ENCODE data around the gene MAPK8IP1. TPM values are rescaled to one million over a fixed set of nuclear protein-coding genes. Genes with fewer than 3 reads are reported as not detected.
A peak's percentile ranks its signal among the peaks of the same experiment; 100 is the strongest.

Gene MAPK8IP1
- total RNA-seq, 1 donor from 2014 or later = 299 TPM

DNA sequence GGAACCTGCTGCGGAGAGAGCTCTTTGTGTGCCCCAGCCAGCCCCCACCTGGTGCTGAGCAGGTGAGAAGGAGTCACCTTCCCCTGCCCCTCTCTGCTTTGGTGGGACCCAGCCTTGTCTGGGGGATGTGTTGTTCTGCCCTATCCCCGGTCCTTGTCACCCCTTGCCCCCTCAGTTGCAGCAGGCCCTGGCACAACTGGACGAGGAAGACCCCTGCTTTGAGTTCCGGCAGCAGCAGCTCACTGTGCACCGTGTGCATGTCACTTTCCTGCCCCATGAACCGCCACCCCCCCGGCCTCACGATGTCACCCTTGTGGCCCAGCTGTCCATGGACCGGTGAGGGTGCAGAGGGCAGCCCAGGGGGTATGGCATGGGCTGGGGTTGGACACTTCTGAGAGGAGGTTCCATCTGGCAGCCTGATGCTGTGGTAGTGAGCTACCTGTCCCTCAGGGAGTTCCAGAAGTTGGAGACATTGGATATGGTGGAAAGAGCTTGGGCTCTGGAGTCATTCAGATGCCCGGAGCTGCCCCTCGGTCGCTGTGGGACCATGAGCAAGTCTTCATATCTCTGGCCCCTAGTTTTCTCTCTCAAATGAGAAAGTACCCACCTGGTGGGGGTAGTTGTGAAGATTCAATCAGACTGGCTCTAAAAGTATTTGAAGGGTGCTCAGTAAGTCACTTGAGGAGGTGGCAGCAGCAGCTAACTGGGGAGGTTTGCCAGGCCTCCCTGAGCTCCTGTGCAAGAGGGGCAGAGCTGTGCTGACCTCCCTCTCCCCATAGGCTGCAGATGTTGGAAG is 41.3 kb downstream of the MAPK8IP1 start:
- peaks cover 10% of the 10 kb centered on the region for H3K9me3 Mint-ChIP-seq (ENCODE audit: unreplicated experiment)
- H3K4me1 Mint-ChIP-seq (ENCODE audit: low read depth, unreplicated experiment) = peaks cover 14% of the 10 kb centered on the region
- TF ChIP-seq, protein P1, sequence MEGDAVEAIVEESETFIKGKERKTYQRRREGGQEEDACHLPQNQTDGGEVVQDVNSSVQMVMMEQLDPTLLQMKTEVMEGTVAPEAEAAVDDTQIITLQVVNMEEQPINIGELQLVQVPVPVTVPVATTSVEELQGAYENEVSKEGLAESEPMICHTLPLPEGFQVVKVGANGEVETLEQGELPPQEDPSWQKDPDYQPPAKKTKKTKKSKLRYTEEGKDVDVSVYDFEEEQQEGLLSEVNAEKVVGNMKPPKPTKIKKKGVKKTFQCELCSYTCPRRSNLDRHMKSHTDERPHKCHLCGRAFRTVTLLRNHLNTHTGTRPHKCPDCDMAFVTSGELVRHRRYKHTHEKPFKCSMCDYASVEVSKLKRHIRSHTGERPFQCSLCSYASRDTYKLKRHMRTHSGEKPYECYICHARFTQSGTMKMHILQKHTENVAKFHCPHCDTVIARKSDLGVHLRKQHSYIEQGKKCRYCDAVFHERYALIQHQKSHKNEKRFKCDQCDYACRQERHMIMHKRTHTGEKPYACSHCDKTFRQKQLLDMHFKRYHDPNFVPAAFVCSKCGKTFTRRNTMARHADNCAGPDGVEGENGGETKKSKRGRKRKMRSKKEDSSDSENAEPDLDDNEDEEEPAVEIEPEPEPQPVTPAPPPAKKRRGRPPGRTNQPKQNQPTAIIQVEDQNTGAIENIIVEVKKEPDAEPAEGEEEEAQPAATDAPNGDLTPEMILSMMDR (IDR thresholded peaks at IDR 0.05; ENCODE audit: partially characterized antibody, unreplicated experiment) = no peak
- H3K4me3 Mint-ChIP-seq (ENCODE audit: unreplicated experiment) = peak overlapping the region; percentile 15
- peaks cover 20% of the 10 kb centered on the region for H3K27me3 Mint-ChIP-seq (ENCODE audit: unreplicated experiment)
- DNase-seq = no peak
- H3K36me3 Mint-ChIP-seq (ENCODE audit: unreplicated experiment) = no peaks in the 10 kb centered on the region
- H3K27ac Mint-ChIP-seq (ENCODE audit: unreplicated experiment) = no peak overlapping the region

GRCh38 chr11:45927332-45927683 is 41.9 kb downstream of the MAPK8IP1 start:
- Mint-ChIP-seq H3K27ac (ENCODE audit: unreplicated experiment) (no peak overlapping the region), H3K36me3 (ENCODE audit: unreplicated experiment) (peaks cover 1% of the 10 kb centered on the region), H3K4me3 (ENCODE audit: unreplicated experiment) (no peak overlapping the region), H3K4me1 (ENCODE audit: low read depth, unreplicated experiment) (peaks cover 14% of the 10 kb centered on the region), H3K27me3 (ENCODE audit: unreplicated experiment) (peaks cover 20% of the 10 kb centered on the region), H3K9me3 (ENCODE audit: unreplicated experiment) (peaks cover 10% of the 10 kb centered on the region)
- TF ChIP-seq, protein P1 (IDR thresholded peaks at IDR 0.05; ENCODE audit: partially characterized antibody, unreplicated experiment) = no peak
- DNase-seq = no peak

DNA sequence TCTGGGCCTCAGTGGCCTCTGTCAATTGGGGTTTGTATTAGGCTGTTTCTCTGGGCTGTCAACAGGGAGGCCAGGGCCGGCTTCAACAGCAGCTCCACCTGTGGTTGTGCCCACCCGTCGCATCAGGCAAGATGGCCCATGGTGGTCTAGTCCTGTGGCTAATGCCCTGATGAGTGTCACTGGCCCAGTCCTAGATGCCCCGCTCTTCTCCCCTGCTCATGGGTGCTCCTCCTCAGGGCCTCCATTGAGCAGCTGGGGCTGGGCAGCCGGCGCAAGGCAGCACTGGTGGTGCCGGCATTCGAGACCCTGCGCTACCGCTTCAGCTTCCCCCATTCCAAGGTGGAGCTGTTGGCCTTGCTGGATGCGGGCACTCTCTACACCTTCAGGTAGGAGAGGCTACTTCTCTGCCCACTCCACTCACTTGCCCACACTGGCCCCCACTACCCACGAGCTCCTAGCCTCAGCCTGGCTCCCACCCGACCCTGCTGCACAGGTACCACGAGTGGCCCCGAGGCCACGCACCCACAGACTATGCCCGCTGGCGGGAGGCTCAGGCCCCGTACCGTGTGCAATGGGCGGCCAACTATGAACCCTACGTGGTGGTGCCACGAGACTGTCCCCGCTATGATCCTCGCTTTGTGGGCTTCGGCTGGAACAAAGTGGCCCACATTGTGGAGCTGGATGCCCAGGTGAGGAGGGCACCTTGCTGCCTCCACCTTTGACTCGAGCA is 42.4 kb downstream of the MAPK8IP1 start:
- peaks cover 5% of the 10 kb centered on the region for H3K36me3 Mint-ChIP-seq (ENCODE audit: unreplicated experiment)
- H3K27ac Mint-ChIP-seq (ENCODE audit: unreplicated experiment) = no peak overlapping the region

GRCh38 chr11:45928535-45929215 is 43.2 kb downstream of the MAPK8IP1 start:
- H3K36me3 Mint-ChIP-seq (ENCODE audit: unreplicated experiment) = peaks cover 5% of the 10 kb centered on the region
- peaks cover 9% of the 10 kb centered on the region for H3K9me3 Mint-ChIP-seq (ENCODE audit: unreplicated experiment)
- TF ChIP-seq, protein P1 (IDR thresholded peaks at IDR 0.05; ENCODE audit: partially characterized antibody, unreplicated experiment) = no peak
- H3K4me3 Mint-ChIP-seq (ENCODE audit: unreplicated experiment) = no peak overlapping the region
- H3K27ac Mint-ChIP-seq (ENCODE audit: unreplicated experiment) = no peak overlapping the region
- H3K4me1 Mint-ChIP-seq (ENCODE audit: low read depth, unreplicated experiment) = peaks cover 14% of the 10 kb centered on the region
- no peak for DNase-seq
- H3K27me3 Mint-ChIP-seq (ENCODE audit: unreplicated experiment) = peaks cover 19% of the 10 kb centered on the region

More for the DNA sequence above, 42.4 kb downstream of the MAPK8IP1 start:
- H3K9me3 Mint-ChIP-seq (ENCODE audit: unreplicated experiment) = peaks cover 10% of the 10 kb centered on the region
- DNase-seq = no peak
- H3K4me1 Mint-ChIP-seq (ENCODE audit: low read depth, unreplicated experiment) = peaks cover 14% of the 10 kb centered on the region
- H3K4me3 Mint-ChIP-seq (ENCODE audit: unreplicated experiment) = no peak overlapping the region
- TF ChIP-seq, protein P1 (IDR thresholded peaks at IDR 0.05; ENCODE audit: partially characterized antibody, unreplicated experiment) = no peak
- peaks cover 20% of the 10 kb centered on the region for H3K27me3 Mint-ChIP-seq (ENCODE audit: unreplicated experiment)

All from glutamatergic neuron (in vitro differentiated cells).